Upper lobe of right lung (tissue), 1 donor: ENCODE results near the gene CCL4. TPM values are rescaled to one million over a fixed set of nuclear protein-coding genes. Genes with fewer than 3 reads are reported as not detected.
"Not testable (repeated sequence)": the region's sequence is repeated elsewhere in the genome, so short reads cannot be mapped to it uniquely, and the experiment has no call there.

ENCODE experiments used
- ATAC-seq: fragments of 200-7000 bp; cut with Tn5 transposase; one replicate; pipeline ENCODE4 v1.9.1; 2020; ENCODE audit warnings: mild to moderate bottlenecking, moderate library complexity
- DNase-seq: peaks from one replicate; pipeline ENCODE4 v3.0.0-alpha.2; 2020
- H3K27ac ChIP-seq: fragments of 200-600 bp; one replicate; pipeline ENCODE4 v1.8.0; 2022
- H3K27me3 ChIP-seq: fragments of 200-600 bp; one replicate; pipeline ENCODE4 v1.8.0; 2022; ENCODE audit warnings: mild to moderate bottlenecking
- H3K36me3 ChIP-seq: fragments of 200-600 bp; one replicate; pipeline ENCODE4 v1.8.0; 2022
- H3K4me1 ChIP-seq: fragments of 200-600 bp; one replicate; pipeline ENCODE4 v1.8.0; 2022
- H3K4me3 ChIP-seq: fragments of 200-600 bp; one replicate; pipeline ENCODE4 v1.8.0; 2022; ENCODE audit warnings: mild to moderate bottlenecking
- H3K9me3 ChIP-seq: fragments of 200-600 bp; one replicate; pipeline ENCODE4 v1.8.0; 2022
- CTCF ChIP-seq: fragments of 200-600 bp; IDR thresholded peaks from one replicate; pipeline ENCODE4 v1.8.0; 2022; ENCODE audit warnings: antibody characterized with exemption
- intact Hi-C: fragments of 100-400 bp; cut with DNase I; formaldehyde crosslinking; loops from one replicate; pipeline ENCODE4 v1.11.0; 2022
- total RNA-seq: library from RNA; stranded (reverse); fragmentation: NEBNext Ultra II Directional; extraction: Animal tissue kit (Norgen Biotek cat#: 25700); gene quantifications from one replicate; pipeline ENCODE4 v1.2.1, GENCODE V29; 2021
- donor health status: DM: no; HTN: yes; CAD: no; lungs with severe emphysema.

The CCL4 gene
- total RNA-seq, 1 donor from 2014 or later: 12.5 TPM

GRCh38 chr17:36092230-36092629 is 11.4 kb upstream of the CCL4 start:
- H3K36me3 ChIP-seq: no peaks in the 10 kb centered on the region
- H3K4me1 ChIP-seq: no peaks in the 10 kb centered on the region
- no peaks in the 10 kb centered on the region for H3K27me3 ChIP-seq
- no peak overlapping the region for H3K27ac ChIP-seq
- no peak for ATAC-seq
- H3K9me3 ChIP-seq: no peaks in the 10 kb centered on the region
- DNase-seq: no peak
- intact Hi-C loops: no loop called here
- no peak overlapping the region for H3K4me3 ChIP-seq
- TF ChIP-seq CTCF: no peak

GRCh38 chr17:36092715-36093114 is 10.9 kb upstream of the CCL4 start:
- ATAC-seq, H3K9me3 ChIP-seq, intact Hi-C loops: not testable (repeated sequence)

GRCh38 chr17:36094232-36094631 is 9.4 kb upstream of the CCL4 start:
- H3K9me3 ChIP-seq: no peaks in the 10 kb centered on the region
- H3K27ac ChIP-seq: no peak overlapping the region
- ATAC-seq (no peak), DNase-seq (no peak)
- TF ChIP-seq CTCF: no peak
- intact Hi-C loops: no loop called here
- no peak overlapping the region for H3K4me3 ChIP-seq
- H3K27me3 ChIP-seq: no peaks in the 10 kb centered on the region
- H3K4me1 ChIP-seq: no peaks in the 10 kb centered on the region
- H3K36me3 ChIP-seq: no peaks in the 10 kb centered on the region

More at GRCh38 chr17:36092715-36093114, 10.9 kb upstream of the CCL4 start:
- H3K4me1 ChIP-seq, DNase-seq, H3K27ac ChIP-seq, H3K4me3 ChIP-seq, H3K36me3 ChIP-seq, H3K27me3 ChIP-seq: not testable (repeated sequence)

- Histone ChIP-seq H3K27ac (no peak overlapping the region), H3K27me3 (no peaks in the 10 kb centered on the region), H3K4me3 (no peak overlapping the region), H3K9me3 (no peaks in the 10 kb centered on the region), H3K4me1 (no peaks in the 10 kb centered on the region), H3K36me3 (no peaks in the 10 kb centered on the region)
- intact Hi-C loops: no loop called here
- no peak for DNase-seq
- ATAC-seq: no peak
- no peak for TF ChIP-seq CTCF
Measured at GRCh38 chr17:36094746-36095145, 8.9 kb upstream of the CCL4 start.

- no peak for TF ChIP-seq CTCF
- H3K27me3 ChIP-seq: no peaks in the 10 kb centered on the region
- H3K4me1 ChIP-seq: no peaks in the 10 kb centered on the region
- no peak for ATAC-seq
- H3K4me3 ChIP-seq: no peak overlapping the region
- no peak overlapping the region for H3K27ac ChIP-seq
- no peaks in the 10 kb centered on the region for H3K9me3 ChIP-seq
- intact Hi-C loops: no loop called here
- DNase-seq: no peak
- H3K36me3 ChIP-seq: no peaks in the 10 kb centered on the region
Measured at GRCh38 chr17:36095992-36096391, 7.6 kb upstream of the CCL4 start.

- DNase-seq, ATAC-seq, H3K27me3 ChIP-seq, H3K4me1 ChIP-seq, H3K36me3 ChIP-seq, H3K4me3 ChIP-seq, intact Hi-C loops, H3K27ac ChIP-seq, H3K9me3 ChIP-seq: not testable (repeated sequence)
Measured at GRCh38 chr17:36099004-36099403, 4.6 kb upstream of the CCL4 start.

- H3K4me1 ChIP-seq, H3K36me3 ChIP-seq, H3K27me3 ChIP-seq, H3K27ac ChIP-seq, DNase-seq, H3K4me3 ChIP-seq, H3K9me3 ChIP-seq, intact Hi-C loops: not testable (repeated sequence)
- peak; percentile 5 for ATAC-seq
Measured at GRCh38 chr17:36104246-36104645, 619 bp downstream of the CCL4 start.
